Mesothelial cell of epicardium (in vitro differentiated cells): Measurements from ENCODE around the gene WDR64. TPM values are rescaled to one million over a fixed set of nuclear protein-coding genes. Genes with fewer than 3 reads are reported as not detected.

Experiments used
- DNase-seq, 2 experiments: peaks; one replicate each; pipeline ENCODE4 v3.0.0; 2021; ENCODE audit warnings: low spot score in 2 of 2; ENCODE audit not compliant: unreplicated experiment in 2 of 2
- H3K27ac Mint-ChIP-seq: 2 replicates; pipeline ENCODE4 v1.8.0; 2021; ENCODE audit warnings: mixed read lengths
- H3K27me3 Mint-ChIP-seq: 2 replicates; pipeline ENCODE4 v1.8.0; 2021; ENCODE audit warnings: low read depth, mixed read lengths
- H3K36me3 Mint-ChIP-seq: 2 replicates; pipeline ENCODE4 v1.8.0; 2021; ENCODE audit warnings: mixed read lengths
- H3K4me1 Mint-ChIP-seq: 2 replicates; pipeline ENCODE4 v1.8.0; 2021; ENCODE audit warnings: mixed read lengths
- H3K4me3 Mint-ChIP-seq: 2 replicates; pipeline ENCODE4 v1.8.0; 2021; ENCODE audit warnings: mild to moderate bottlenecking, moderate library complexity, mixed read lengths
- H3K9me3 Mint-ChIP-seq: 2 replicates; pipeline ENCODE4 v1.8.0; 2021; ENCODE audit warnings: mixed read lengths
- CTCF ChIP-seq: fragments of 200-600 bp; sonication (generic); IDR thresholded peaks from one replicate; pipeline ENCODE4 v1.5.0; 2021; ENCODE audit warnings: antibody characterized with exemption; ENCODE audit not compliant: unreplicated experiment
- total RNA-seq: library from RNA; stranded (reverse); gene quantifications from 3 replicates; pipeline ENCODE4 v1.2.1, GENCODE V29; 2021

WDR64 gene
- total RNA-seq, 1 donor from 2014 or later, result not detected

GRCh38 chr1:241641773-241642592 is 10.1 kb upstream of the WDR64 start:
- TF ChIP-seq CTCF, result no peak
- DNase-seq, result no peak
- Mint-ChIP-seq H3K27me3 (no peaks in the 10 kb centered on the region), H3K4me1 (peaks cover 23% of the 10 kb centered on the region), H3K9me3 (peaks cover 16% of the 10 kb centered on the region), H3K36me3 (no peaks in the 10 kb centered on the region), H3K4me3 (no peak overlapping the region), H3K27ac (no peak overlapping the region)

GRCh38 chr1:241642593-241642944 is 9.5 kb upstream of the WDR64 start:
- Mint-ChIP-seq H3K4me3 (no peak overlapping the region), H3K27ac (no peak overlapping the region)

DNA sequence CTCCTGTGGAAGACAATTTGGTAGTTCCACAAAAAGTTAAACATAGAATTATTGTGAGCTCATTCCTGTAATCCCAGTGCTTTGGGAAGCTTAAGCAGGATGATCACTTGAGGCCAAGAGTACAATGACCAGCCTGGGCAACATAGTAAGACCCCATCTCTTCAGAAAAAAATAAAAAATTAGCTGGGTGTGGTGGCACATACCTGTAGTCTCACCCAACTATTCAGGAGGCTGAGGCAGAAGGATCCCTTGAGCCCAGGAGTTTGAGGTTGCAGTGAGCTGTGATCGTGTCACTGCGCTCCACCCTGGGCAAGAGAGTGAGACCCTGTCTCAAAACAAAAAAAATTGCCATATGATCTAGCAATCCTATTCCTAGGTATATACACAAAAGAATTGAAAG is 7.8 kb upstream of the WDR64 start:
- H3K27ac Mint-ChIP-seq, result no peak overlapping the region
- TF ChIP-seq CTCF, result no peak
- no peaks in the 10 kb centered on the region for H3K27me3 Mint-ChIP-seq
- H3K4me1 Mint-ChIP-seq, result peaks cover 3% of the 10 kb centered on the region
- DNase-seq, result no peak
- no peak overlapping the region for H3K4me3 Mint-ChIP-seq
- no peaks in the 10 kb centered on the region for H3K36me3 Mint-ChIP-seq
- H3K9me3 Mint-ChIP-seq, result peaks cover 16% of the 10 kb centered on the region

More at GRCh38 chr1:241642593-241642944, 9.5 kb upstream of the WDR64 start:
- TF ChIP-seq CTCF, result no peak
- Mint-ChIP-seq H3K9me3 (peaks cover 16% of the 10 kb centered on the region), H3K36me3 (no peaks in the 10 kb centered on the region), H3K4me1 (peaks cover 18% of the 10 kb centered on the region), H3K27me3 (no peaks in the 10 kb centered on the region)
- DNase-seq, result no peak

- Mint-ChIP-seq H3K27me3 (no peaks in the 10 kb centered on the region), H3K9me3 (peaks cover 19% of the 10 kb centered on the region), H3K4me1 (peaks cover 2% of the 10 kb centered on the region), H3K4me3 (no peak overlapping the region), H3K36me3 (no peaks in the 10 kb centered on the region), H3K27ac (no peak overlapping the region)
- no peak for DNase-seq
- TF ChIP-seq CTCF, result no peak
These were observed 6.9 kb upstream of the WDR64 start for GRCh38 chr1:241645199-241645598.

- no peak overlapping the region for H3K27ac Mint-ChIP-seq
- no peaks in the 10 kb centered on the region for H3K4me1 Mint-ChIP-seq
- no peak for TF ChIP-seq CTCF
- DNase-seq, result no peak
- peaks cover 19% of the 10 kb centered on the region for H3K9me3 Mint-ChIP-seq
- peaks cover 5% of the 10 kb centered on the region for H3K27me3 Mint-ChIP-seq
- H3K4me3 Mint-ChIP-seq, result no peak overlapping the region
- no peaks in the 10 kb centered on the region for H3K36me3 Mint-ChIP-seq
These were observed 5.9 kb upstream of the WDR64 start for GRCh38 chr1:241646201-241646600.
